GM23248 (cell line): ENCODE data around the gene CDHR1.

Experiments used
- EZH2 ChIP-seq: fragments of 200-600 bp; sonication (generic); IDR thresholded peaks from 2 replicates; pipeline ENCODE4 v1.6.1; 2018; ENCODE audit warnings: antibody characterized with exemption, mild to moderate bottlenecking; ENCODE audit not compliant: insufficient read depth, poor library complexity, severe bottlenecking
- EZH2phosphoT487 ChIP-seq: fragments of 200-600 bp; sonication (generic); IDR thresholded peaks from 2 replicates; pipeline ENCODE4 v1.6.1; 2018; ENCODE audit warnings: antibody characterized with exemption, moderate library complexity, mild to moderate bottlenecking, low read depth; ENCODE audit not compliant: insufficient read depth

DNA sequence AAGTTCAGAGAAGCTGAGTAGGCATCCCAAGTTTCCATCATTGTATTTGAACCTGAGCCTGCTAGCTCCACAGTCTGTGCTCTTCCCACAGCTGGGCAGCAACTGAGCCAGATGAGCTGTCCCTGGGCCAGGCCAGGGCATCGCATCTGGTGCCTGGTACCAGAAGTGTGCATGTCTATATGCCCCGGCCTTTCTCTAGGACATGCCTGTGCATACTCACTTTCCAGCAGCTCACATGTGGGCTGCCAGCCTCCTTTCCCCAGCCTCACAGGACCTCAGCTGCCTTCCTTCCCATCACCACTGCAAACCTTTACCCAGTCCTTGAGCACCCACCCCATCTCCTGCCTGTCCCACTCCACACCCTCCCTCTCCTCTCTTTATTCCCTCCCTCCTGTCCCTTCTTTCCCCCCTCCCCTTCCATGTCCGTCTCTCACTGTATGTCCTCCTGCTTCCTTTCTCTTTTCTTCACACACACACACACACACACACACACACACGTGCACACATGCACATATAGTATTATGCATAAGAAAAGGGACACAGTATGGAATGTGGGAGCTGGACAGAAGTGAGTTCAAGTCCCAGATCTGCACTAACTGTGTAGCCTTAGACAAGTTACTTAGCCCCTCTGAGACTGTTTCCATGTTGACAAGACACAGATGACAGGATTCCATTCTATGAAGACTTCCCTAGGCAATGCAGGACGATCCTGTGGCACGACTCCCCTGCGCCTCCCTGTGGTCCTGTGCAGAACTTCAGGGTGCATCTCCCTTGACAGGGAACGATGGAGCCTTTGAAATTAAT is 10.9 kb downstream of the CDHR1 start:
- no peak for TF ChIP-seq EZH2
- no peak for TF ChIP-seq EZH2phosphoT487
